ENCODE measurements around the gene GALNT6. TPM values are rescaled to one million over a fixed set of nuclear protein-coding genes. Genes with fewer than 3 reads are reported as not detected.

Gene GALNT6
- polyA plus RNA-seq, 3 donors = 4.5 to 5.5 (median 5.3) TPM

DNA sequence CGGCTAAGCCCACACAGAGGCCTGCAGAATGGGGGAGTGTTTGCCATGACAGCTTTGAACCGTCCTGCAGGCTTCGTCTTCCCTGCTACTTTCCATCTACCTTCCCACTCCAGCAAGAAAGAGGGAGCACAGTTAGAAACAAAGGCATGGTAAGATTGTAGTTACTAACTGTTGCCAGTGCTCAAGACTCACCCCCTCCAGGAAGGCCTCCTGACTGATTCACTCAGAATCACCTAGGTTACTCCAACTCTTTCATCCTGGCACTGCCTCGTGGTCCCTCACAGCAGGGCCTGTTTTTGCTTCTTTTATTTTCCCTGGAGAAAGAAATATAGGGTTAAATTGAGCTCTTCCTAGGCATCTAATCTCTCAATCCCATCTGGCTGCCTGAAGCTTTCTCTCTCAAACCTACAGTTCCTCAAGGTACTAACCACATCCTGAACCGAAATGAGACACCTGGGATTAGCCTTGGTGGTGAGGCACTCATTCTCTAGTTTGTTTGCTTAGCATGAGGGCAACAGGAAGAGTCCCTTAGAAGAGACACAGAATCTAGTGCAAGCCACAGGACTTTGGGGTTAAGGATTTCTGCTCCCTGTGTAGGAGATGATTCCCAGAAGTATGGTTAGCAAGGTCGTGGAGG lies 7.8 kb downstream of the GALNT6 start:
- DNase-seq (ENCODE audit: low read depth in 3 of 3, low spot score in 2 of 3) = no peak

DNA sequence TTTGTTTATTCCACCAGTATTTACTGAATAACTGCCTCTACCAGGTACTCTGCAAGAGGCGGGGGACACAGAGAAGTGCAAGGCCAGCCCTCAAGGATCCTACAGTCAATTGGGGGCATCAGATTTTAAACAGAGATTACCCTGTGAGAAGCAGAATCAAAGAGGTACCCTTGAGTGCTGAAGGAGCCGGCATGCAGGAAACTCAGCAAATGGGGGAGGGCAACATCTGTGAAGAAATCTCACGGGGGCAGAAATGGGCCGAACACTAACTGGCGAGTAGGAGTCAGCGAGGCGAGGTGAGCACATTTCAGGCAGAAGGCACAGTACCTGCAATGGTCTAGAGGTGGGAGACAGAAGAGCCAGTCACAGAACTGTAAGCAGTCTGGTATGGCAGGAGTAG lies 9.0 kb downstream of the GALNT6 start:
- no peak for DNase-seq (ENCODE audit: low read depth in 3 of 3, low spot score in 2 of 3)

GRCh38 chr12:51381226-51382079 lies 9.8 kb downstream of the GALNT6 start:
- no peak for DNase-seq (ENCODE audit: low read depth in 3 of 3, low spot score in 2 of 3)

GRCh38 chr12:51379571-51379970 lies 11.6 kb downstream of the GALNT6 start:
- no peak for DNase-seq (ENCODE audit: low read depth in 3 of 3, low spot score in 2 of 3)

GRCh38 chr12:51378749-51379148 lies 12.5 kb downstream of the GALNT6 start:
- no peak for DNase-seq (ENCODE audit: low read depth in 3 of 3, low spot score in 2 of 3)

DNA sequence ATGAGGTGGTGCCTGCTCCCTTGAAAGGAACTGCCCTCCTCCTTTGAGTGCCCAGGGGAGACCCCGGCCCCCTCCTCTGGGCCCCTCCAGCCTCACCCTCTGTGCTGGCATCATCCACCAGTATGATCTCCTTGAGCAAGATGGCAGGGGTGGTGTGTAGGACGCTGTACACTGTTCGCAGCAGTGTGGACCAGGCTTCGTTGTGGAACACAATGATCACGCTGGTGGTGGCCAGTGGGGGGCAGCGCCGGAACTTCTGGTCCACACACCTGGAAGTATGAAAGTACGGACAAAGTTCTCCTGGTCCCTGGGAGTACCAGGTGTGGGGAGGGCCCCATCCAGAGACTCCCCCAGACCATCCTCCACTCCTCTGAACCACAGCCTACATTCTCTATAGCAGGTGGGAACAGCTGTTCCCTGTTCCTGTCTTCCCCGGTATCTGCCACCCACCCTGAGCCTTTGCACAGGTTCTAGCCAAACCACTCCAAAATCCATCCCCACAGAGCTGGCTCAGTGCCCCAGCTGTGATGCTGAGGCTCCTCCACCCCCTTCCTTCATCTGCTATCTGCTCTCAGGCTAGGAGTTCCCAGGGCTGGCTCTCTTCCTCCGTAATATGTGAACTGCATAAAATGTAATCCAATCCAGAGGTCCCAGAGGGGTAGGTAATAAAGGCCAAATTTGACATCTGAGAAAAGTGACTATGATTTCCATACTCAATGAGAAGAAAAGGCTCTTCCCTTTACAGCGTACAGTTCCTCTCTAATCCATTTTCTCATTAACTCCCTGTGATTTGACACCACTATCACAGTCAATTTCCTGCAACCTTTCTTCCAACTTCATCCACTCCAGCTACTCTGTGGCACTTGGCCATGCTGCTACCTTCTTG lies 13.9 kb downstream of the GALNT6 start:
- no peak for DNase-seq (ENCODE audit: low read depth in 3 of 3, low spot score in 2 of 3)

DNA sequence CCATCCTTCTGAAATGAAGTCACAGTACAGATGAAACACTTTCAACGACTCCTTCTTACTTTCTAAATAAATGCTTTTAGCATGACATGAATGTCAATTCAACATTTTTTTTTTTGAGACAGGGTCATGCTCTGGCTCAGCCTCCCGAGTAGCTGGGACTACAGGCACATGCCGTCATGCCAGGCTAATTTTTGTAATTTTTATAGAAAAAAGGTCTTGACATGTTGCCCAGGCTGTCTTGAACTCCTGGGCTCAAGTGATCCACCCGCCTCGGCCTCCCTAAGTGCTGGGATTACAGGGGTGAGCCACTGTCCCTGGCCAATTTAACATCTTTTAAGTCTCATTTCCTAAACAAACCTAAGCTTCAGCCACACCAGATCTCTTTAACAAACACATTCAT lies 16.4 kb downstream of the GALNT6 start:
- no peak for DNase-seq (ENCODE audit: low read depth in 3 of 3, low spot score in 2 of 3)

GRCh38 chr12:51374361-51374760 lies 16.8 kb downstream of the GALNT6 start:
- no peak for DNase-seq (ENCODE audit: low read depth in 3 of 3, low spot score in 2 of 3)

GRCh38 chr12:51373187-51373586 lies 18.0 kb downstream of the GALNT6 start:
- DNase-seq (ENCODE audit: low read depth in 3 of 3, low spot score in 2 of 3) = no peak

- no peak for DNase-seq (ENCODE audit: low read depth in 3 of 3, low spot score in 2 of 3)
Observed at GRCh38 chr12:51372021-51372420, 19.2 kb downstream of the GALNT6 start.

GRCh38 chr12:51371295-51371953 lies 19.8 kb downstream of the GALNT6 start:
- DNase-seq (ENCODE audit: low read depth in 3 of 3, low spot score in 2 of 3) = peak; percentile 73 to 82 (median 78)

- no peak for DNase-seq (ENCODE audit: low read depth in 3 of 3, low spot score in 2 of 3)
Observed at GRCh38 chr12:51370667-51371066, 20.5 kb downstream of the GALNT6 start.

DNA sequence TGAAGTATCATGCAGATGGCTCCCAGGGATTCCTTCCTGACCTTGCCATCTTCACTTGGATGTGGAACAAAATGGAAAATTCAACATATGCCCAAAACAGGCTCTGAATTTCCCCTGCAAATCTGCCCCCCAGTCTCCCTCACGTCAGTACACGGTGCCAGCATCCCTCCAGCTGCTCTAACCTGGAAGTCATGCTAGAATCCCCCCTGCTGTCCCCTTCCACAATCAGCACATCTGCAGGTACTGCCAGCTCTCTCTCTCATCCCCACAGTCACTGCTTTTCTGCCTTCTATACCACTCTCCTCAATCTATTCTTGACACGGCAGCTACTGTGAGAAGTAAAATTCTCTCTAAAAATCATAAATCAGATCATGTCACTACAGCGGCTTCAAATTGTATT lies 21.6 kb downstream of the GALNT6 start:
- no peak for DNase-seq (ENCODE audit: low read depth in 3 of 3, low spot score in 2 of 3)

GRCh38 chr12:51368640-51369517 lies 22.3 kb downstream of the GALNT6 start:
- DNase-seq (ENCODE audit: low read depth in 3 of 3, low spot score in 2 of 3) = no peak

DNA sequence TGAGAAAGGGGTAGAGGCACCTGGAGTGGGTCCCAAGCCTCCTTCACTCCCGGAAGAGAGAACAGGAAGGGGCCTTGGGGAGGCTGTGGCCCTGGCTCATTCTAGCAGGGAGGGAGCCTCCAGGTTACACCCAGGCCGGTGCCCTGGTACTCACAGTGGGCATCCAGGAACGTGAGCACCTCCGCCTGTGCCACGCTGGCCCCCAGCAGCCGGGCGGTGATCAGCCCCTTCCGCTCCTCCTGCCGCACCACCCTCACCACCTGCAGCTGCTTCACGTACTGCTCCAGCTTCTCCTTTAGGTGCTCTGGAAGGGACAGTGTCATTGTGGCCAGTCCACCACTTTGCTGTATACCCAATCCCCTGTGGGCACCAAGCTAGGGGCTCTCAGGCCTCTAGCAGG lies 25.9 kb downstream of the GALNT6 start:
- DNase-seq (ENCODE audit: low read depth in 3 of 3, low spot score in 2 of 3) = no peak

- no peak for DNase-seq (ENCODE audit: low read depth in 3 of 3, low spot score in 2 of 3)
Observed at GRCh38 chr12:51364001-51364400, 27.2 kb downstream of the GALNT6 start.

GRCh38 chr12:51362747-51363342 lies 28.4 kb downstream of the GALNT6 start:
- DNase-seq (ENCODE audit: low read depth in 3 of 3, low spot score in 2 of 3) = no peak

DNA sequence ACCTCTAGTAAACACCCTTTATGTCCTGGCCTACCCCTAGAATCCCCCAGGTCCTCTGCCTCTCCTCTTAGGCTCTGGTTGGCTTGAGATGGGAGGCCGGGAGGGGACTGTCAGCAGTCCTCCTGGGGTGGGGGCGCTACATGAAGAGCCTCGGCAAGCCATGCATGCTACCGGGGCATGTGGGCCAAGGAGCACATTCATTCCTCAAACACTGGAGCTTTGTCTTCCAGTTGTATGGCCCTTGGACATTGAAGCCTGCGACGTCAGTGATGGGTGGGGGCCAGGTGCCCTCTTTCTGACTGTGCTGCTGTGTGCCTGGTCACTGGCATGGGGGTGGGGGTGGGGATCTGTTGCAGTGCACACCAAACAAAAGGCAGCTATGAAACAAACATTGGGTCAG lies 28.9 kb downstream of the GALNT6 start:
- DNase-seq (ENCODE audit: low read depth in 3 of 3, low spot score in 2 of 3) = no peak
